GM23338 (cell line): ENCODE measurements around the gene TARBP1. TPM values are rescaled to one million over a fixed set of nuclear protein-coding genes. Genes with fewer than 3 reads are reported as not detected.

Experiments used
- ATAC-seq: fragments of 200-7000 bp; cut with Tn5 transposase; 3 replicates; pipeline ENCODE4 v1.9.1; 2020
- DNase-seq: peaks from one replicate; pipeline ENCODE4 v3.0.0-alpha.2; 2015; ENCODE audit warnings: low spot score
- H2AFZ ChIP-seq: fragments of 200-600 bp; sonication (generic); 2 replicates; pipeline ENCODE4 v1.8.0; 2016; ENCODE audit warnings: antibody characterized with exemption, mild to moderate bottlenecking, moderate library complexity
- H3F3A ChIP-seq: fragments of 200-600 bp; sonication (generic); replicated peaks from 2 replicates; pipeline ENCODE4 v1.8.0; 2017; ENCODE audit warnings: antibody characterized with exemption, mixed run types, low read depth
- H3K27ac ChIP-seq: fragments of 200-600 bp; sonication (generic); 2 replicates; pipeline ENCODE4 v1.6.1; 2016; ENCODE audit warnings: low read depth
- H3K27me3 ChIP-seq: fragments of 200-600 bp; sonication (generic); 2 replicates; pipeline ENCODE4 v1.8.0; 2016; ENCODE audit warnings: mild to moderate bottlenecking, mixed run types, moderate library complexity; ENCODE audit not compliant: insufficient read depth
- H3K36me3 ChIP-seq: fragments of 200-600 bp; sonication (generic); 2 replicates; pipeline ENCODE4 v1.8.0; 2016; ENCODE audit warnings: mild to moderate bottlenecking; ENCODE audit not compliant: insufficient read depth
- H3K4me1 ChIP-seq: fragments of 200-600 bp; sonication (generic); 2 replicates; pipeline ENCODE4 v1.8.0; 2016; ENCODE audit warnings: mild to moderate bottlenecking, moderate library complexity; ENCODE audit not compliant: insufficient read depth
- H3K4me2 ChIP-seq: fragments of 200-600 bp; sonication (generic); 2 replicates; pipeline ENCODE4 v1.7.1; 2017; ENCODE audit warnings: mixed run types
- H3K4me3 ChIP-seq: fragments of 200-600 bp; sonication (generic); 2 replicates; pipeline ENCODE4 v1.6.1; 2016; ENCODE audit warnings: mixed run types
- H3K79me2 ChIP-seq: fragments of 200-600 bp; sonication (generic); replicated peaks from 2 replicates; pipeline ENCODE4 v1.8.0; 2017; ENCODE audit warnings: mild to moderate bottlenecking; ENCODE audit not compliant: insufficient read depth
- H3K9me2 ChIP-seq: fragments of 200-600 bp; sonication (generic); 2 replicates; pipeline ENCODE4 v1.8.0; 2017; ENCODE audit not compliant: insufficient read depth
- H4K20me1 ChIP-seq: fragments of 200-600 bp; sonication (generic); replicated peaks from 2 replicates; pipeline ENCODE4 v1.8.0; 2017; ENCODE audit warnings: mild to moderate bottlenecking; ENCODE audit not compliant: insufficient read depth
- H3K27ac Mint-ChIP-seq: 2 replicates; pipeline ENCODE4 v1.8.0; 2020; ENCODE audit warnings: inconsistent platforms, mild to moderate bottlenecking, moderate library complexity, mixed read lengths
- H3K27me3 Mint-ChIP-seq: 3 replicates; pipeline ENCODE4 v1.8.0; 2022; ENCODE audit warnings: low read depth, mild to moderate bottlenecking, moderate library complexity, mixed read lengths, inconsistent platforms; ENCODE audit not compliant: insufficient read depth, poor library complexity
- H3K36me3 Mint-ChIP-seq: 3 replicates; pipeline ENCODE4 v1.8.0; 2021; ENCODE audit warnings: low read depth, mild to moderate bottlenecking, inconsistent platforms, moderate library complexity, mixed read lengths
- H3K4me1 Mint-ChIP-seq: 3 replicates; pipeline ENCODE4 v1.8.0; 2020; ENCODE audit warnings: mild to moderate bottlenecking, inconsistent platforms, mixed read lengths
- H3K4me3 Mint-ChIP-seq: 3 replicates; pipeline ENCODE4 v1.8.0; 2021; ENCODE audit warnings: moderate library complexity, mild to moderate bottlenecking, inconsistent platforms, mixed read lengths
- H3K9me3 Mint-ChIP-seq: 3 replicates; pipeline ENCODE4 v1.8.0; 2020; ENCODE audit warnings: moderate library complexity, mild to moderate bottlenecking, inconsistent platforms, mixed read lengths
- CREB1 ChIP-seq: fragments of 250-450 bp; sonication (Bioruptor Pico); IDR thresholded peaks from 2 replicates; pipeline ENCODE4 v1.5.0; 2020; ENCODE audit warnings: low read depth, mild to moderate bottlenecking, moderate library complexity
- NANOG ChIP-seq: IDR thresholded peaks from 2 replicates; pipeline ENCODE4 v1.6.1; 2016; ENCODE audit warnings: antibody characterized with exemption, borderline replicate concordance
- POLR2AphosphoS5 ChIP-seq: IDR thresholded peaks from 2 replicates; pipeline ENCODE4 v1.6.1; 2016; ENCODE audit warnings: antibody characterized with exemption, low read depth
- ZNF331 ChIP-seq: fragments of 250-450 bp; sonication (Bioruptor Pico); IDR thresholded peaks from 2 replicates; pipeline ENCODE4 v1.5.0; 2020; ENCODE audit warnings: low read depth, mild to moderate bottlenecking, moderate library complexity
- polyA plus RNA-seq: library from polyadenylated mRNA; unstranded; fragments of >200 nt; fragmentation: Nextera tagmentation; extraction: Ambion mirVana; gene quantifications from 2 replicates; pipeline ENCODE4 v1.2.1, GENCODE V29; 2016
- total RNA-seq: library from RNA; depleted of rRNA; stranded (reverse); fragments of >200 nt; shearing (Covaris generic); gene quantifications from 2 replicates; pipeline ENCODE4 v1.2.3, GENCODE V29; 2014
- TF ChIP-seq, protein P1 (sequence below), 2 experiments: fragments of 200-600 bp in 1 of 2; sonication (generic) in 1 of 2; conservative IDR thresholded peaks; 2 replicates each; pipeline versions ENCODE4 v1.5.1 to v1.6.1; 2016 to 2017; ENCODE audit warnings: antibody characterized with exemption in 2 of 2, low read depth in 2 of 2, mild to moderate bottlenecking in 2 of 2, moderate library complexity in 1 of 2
- TF ChIP-seq, protein P2 (sequence below): IDR thresholded peaks from 2 replicates; pipeline ENCODE4 v1.6.1; 2016; ENCODE audit warnings: antibody characterized with exemption

TARBP1 gene
- total and polyA plus RNA-seq, 2 experiments from 2014 or later: 14.9 to 18.8 TPM

DNA sequence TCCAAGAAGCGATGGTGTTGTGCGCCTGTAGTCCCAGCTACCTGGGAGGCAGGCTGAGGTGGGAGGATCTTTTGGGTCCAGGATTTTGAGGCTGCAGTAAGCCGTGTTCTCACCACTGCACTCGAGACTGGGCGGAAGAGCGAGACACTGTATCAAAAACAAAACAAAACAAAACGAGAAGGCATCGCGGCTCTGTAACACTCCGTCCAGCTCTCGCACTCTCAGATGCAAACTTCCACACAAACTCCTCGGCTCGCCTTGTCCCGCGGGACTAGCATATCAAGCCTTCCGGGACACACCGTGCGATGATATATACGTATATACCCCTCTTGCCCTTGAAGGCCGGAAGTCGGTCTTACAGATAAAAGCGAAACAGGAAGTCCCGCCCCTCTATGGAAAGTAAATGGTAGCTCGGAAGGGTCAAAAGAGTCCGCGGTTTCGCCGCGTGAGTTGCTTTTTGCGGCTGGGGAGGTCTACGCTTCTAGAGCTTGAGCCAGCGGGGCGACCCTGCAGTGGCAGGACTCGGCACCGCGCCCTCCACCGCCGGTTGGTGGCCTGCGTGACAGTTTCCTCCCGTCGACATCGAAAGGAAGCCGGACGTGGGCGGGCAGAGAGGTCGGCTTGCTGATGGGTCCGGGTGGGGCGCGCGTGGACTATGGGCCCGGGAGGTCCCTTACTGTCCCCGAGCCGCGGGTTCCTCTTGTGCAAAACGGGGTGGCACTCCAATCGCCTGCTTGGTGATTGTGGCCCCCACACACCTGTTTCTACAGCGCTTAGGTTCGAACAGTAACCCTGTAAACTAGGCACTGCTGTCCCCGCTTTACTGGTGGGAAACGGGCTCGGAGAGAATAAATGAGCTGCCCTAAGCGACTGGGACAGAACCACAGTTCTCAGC lies 105.7 kb downstream of the TARBP1 start, which contains the start of gene COA6:
COA6 (plus strand) TSS at position 393 of the 895 bp plus-strand sequence; CDS start at position 404, 11 bp downstream.
- Mint-ChIP-seq H3K4me1 (peaks cover 7% of the 10 kb centered on the region; the same call in 2 of the 3 replicates), H3K4me3 (peak within 1 kb of the TSS; percentile 97), H3K9me3 (no peaks in the 10 kb centered on the region), H3K36me3 (peaks cover 25% of the 10 kb centered on the region), H3K27ac (peak within 1 kb of the TSS; percentile 98), H3K27me3 (peaks cover 2% of the 10 kb centered on the region)
- H4K20me1 ChIP-seq: peaks cover 3% of the 10 kb centered on the region; the same call in 1 of the 2 replicates
- TF ChIP-seq ZNF331 (CRISPR knock-in tag) (no peak), NANOG (no peak), CREB1 (CRISPR knock-in tag) (peak; percentile 30; the same call in 1 of the 2 replicates), POLR2AphosphoS5 (peak; percentile 96)
- TF ChIP-seq, protein P1, sequence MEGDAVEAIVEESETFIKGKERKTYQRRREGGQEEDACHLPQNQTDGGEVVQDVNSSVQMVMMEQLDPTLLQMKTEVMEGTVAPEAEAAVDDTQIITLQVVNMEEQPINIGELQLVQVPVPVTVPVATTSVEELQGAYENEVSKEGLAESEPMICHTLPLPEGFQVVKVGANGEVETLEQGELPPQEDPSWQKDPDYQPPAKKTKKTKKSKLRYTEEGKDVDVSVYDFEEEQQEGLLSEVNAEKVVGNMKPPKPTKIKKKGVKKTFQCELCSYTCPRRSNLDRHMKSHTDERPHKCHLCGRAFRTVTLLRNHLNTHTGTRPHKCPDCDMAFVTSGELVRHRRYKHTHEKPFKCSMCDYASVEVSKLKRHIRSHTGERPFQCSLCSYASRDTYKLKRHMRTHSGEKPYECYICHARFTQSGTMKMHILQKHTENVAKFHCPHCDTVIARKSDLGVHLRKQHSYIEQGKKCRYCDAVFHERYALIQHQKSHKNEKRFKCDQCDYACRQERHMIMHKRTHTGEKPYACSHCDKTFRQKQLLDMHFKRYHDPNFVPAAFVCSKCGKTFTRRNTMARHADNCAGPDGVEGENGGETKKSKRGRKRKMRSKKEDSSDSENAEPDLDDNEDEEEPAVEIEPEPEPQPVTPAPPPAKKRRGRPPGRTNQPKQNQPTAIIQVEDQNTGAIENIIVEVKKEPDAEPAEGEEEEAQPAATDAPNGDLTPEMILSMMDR (conservative IDR thresholded peaks at IDR 0.05; ENCODE audit: low read depth in 2 of 2): 0 out of 4 replicates have a peak, but pooled peaks of 1 of the 2 experiments have one; percentile 0
- TF ChIP-seq, protein P2, sequence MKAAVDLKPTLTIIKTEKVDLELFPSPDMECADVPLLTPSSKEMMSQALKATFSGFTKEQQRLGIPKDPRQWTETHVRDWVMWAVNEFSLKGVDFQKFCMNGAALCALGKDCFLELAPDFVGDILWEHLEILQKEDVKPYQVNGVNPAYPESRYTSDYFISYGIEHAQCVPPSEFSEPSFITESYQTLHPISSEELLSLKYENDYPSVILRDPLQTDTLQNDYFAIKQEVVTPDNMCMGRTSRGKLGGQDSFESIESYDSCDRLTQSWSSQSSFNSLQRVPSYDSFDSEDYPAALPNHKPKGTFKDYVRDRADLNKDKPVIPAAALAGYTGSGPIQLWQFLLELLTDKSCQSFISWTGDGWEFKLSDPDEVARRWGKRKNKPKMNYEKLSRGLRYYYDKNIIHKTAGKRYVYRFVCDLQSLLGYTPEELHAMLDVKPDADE: peak; percentile 70; the same call in 1 of the 2 replicates
- H3K4me1 ChIP-seq: peaks cover 6% of the 10 kb centered on the region; the same call in 1 of the 2 replicates
- H3K4me2 ChIP-seq: peak within 1 kb of the TSS; percentile 82
- H3K79me2 ChIP-seq: peaks cover 24% of the 10 kb centered on the region
- H3K36me3 ChIP-seq: peaks cover 13% of the 10 kb centered on the region
- ATAC-seq (peak; percentile 95), DNase-seq (peak; percentile 98)
- peak within 1 kb of the TSS; percentile 74 for H3K27ac ChIP-seq
- peak within 1 kb of the TSS; percentile 96 for H2AFZ ChIP-seq
- H3K4me3 ChIP-seq: peak within 1 kb of the TSS; percentile 80
- no peaks in the 10 kb centered on the region for H3K9me2 ChIP-seq
- H3F3A ChIP-seq: no peaks in the 10 kb centered on the region
- no peaks in the 10 kb centered on the region for H3K27me3 ChIP-seq

DNA sequence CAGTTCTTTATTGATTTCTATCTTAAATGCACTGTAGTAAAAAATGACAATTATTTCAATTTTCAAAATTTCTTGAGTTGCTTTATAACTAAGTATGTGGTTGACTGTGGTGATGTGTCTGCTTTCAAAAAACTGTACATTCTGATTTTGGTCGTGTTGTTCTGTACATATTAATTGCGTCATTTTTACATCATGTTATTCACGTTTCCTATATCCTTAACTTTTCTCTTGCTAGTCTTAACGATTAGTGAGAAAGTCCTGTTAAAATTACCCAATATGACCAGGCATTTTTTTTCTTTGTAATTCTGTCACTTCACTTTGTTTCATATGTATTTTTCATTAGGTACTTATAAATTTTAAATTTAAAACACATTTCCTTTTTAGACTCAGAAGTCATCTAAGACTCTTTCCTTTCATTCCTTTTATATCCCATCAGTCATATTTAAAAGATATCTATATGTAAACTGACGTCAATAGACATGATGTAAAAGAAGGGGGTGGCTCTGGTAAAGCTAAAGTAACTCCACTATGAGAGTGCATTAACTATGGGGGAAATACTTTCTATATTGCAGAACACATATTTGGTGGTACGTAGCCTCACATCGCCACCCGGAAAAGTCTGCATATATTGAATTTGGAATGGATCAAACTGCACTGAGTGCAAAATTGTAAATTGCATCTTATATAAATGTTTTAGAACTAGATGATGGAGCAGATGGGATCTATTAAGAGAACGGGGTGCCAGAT lies 106.8 kb downstream of the TARBP1 start:
- H3K4me3 Mint-ChIP-seq: peak overlapping the region; percentile 97
- no peaks in the 10 kb centered on the region for H3K9me2 ChIP-seq
- H3K27me3 Mint-ChIP-seq: peaks cover 2% of the 10 kb centered on the region
- H3K4me3 ChIP-seq: peak overlapping the region; percentile 80
- H3K4me1 Mint-ChIP-seq: peaks cover 7% of the 10 kb centered on the region; the same call in 2 of the 3 replicates
- H3K4me2 ChIP-seq: peak overlapping the region; percentile 82
- H3K27ac Mint-ChIP-seq: peak overlapping the region; percentile 65; the same call in 1 of the 2 replicates
- no peak for DNase-seq
- H2AFZ ChIP-seq: no peak overlapping the region
- 0 out of 2 replicates have a peak overlapping the region, but pooled peaks have one; percentile 74 for H3K27ac ChIP-seq
- peaks cover 6% of the 10 kb centered on the region; the same call in 1 of the 2 replicates for H3K4me1 ChIP-seq
- no peaks in the 10 kb centered on the region for H3F3A ChIP-seq
- no peaks in the 10 kb centered on the region for H3K9me3 Mint-ChIP-seq
- H3K36me3 Mint-ChIP-seq: peaks cover 14% of the 10 kb centered on the region
- H3K27me3 ChIP-seq: no peaks in the 10 kb centered on the region
- no peaks in the 10 kb centered on the region; the same call in 1 of the 2 replicates for H4K20me1 ChIP-seq
- H3K79me2 ChIP-seq: peaks cover 24% of the 10 kb centered on the region
- ATAC-seq: no peak
- H3K36me3 ChIP-seq: peaks cover 13% of the 10 kb centered on the region
- TF ChIP-seq, protein P1 (conservative IDR thresholded peaks at IDR 0.05; ENCODE audit: low read depth in 2 of 2): no peak
- TF ChIP-seq CREB1 (CRISPR knock-in tag): no peak
